ENCODE measurements around the gene SPAG16.

The SPAG16 gene

GRCh38 chr2:214265991-214266489 is 981.8 kb downstream of the SPAG16 start:
- no peak for DNase-seq (ENCODE audit: low spot score)

- no peak for DNase-seq (ENCODE audit: low spot score)
These were observed 993.6 kb downstream of the SPAG16 start for GRCh38 chr2:214277880-214278279.

- DNase-seq (ENCODE audit: low spot score), result no peak
These were observed 1001.7 kb downstream of the SPAG16 start for GRCh38 chr2:214286011-214286410.

- no peak for DNase-seq (ENCODE audit: low spot score)
These were observed 1009.3 kb downstream of the SPAG16 start for GRCh38 chr2:214293593-214293992.

GRCh38 chr2:214294426-214294825 is 1010.2 kb downstream of the SPAG16 start:
- no peak for DNase-seq (ENCODE audit: low spot score)

- no peak for DNase-seq (ENCODE audit: low spot score)
These were observed 1013.2 kb downstream of the SPAG16 start for GRCh38 chr2:214297423-214297822.

GRCh38 chr2:214310319-214310718 is 1026.1 kb downstream of the SPAG16 start:
- DNase-seq (ENCODE audit: low spot score), result no peak

GRCh38 chr2:214311031-214311533 is 1026.8 kb downstream of the SPAG16 start:
- DNase-seq (ENCODE audit: low spot score), result no peak

GRCh38 chr2:214311931-214312749 is 1027.9 kb downstream of the SPAG16 start:
- no peak for DNase-seq (ENCODE audit: low spot score)

GRCh38 chr2:214315324-214315723 is 1031.1 kb downstream of the SPAG16 start:
- DNase-seq (ENCODE audit: low spot score), result no peak

- no peak for DNase-seq (ENCODE audit: low spot score)
These were observed 1035.9 kb downstream of the SPAG16 start for GRCh38 chr2:214320211-214320610.

- DNase-seq (ENCODE audit: low spot score), result no peak
These were observed 1038.4 kb downstream of the SPAG16 start for GRCh38 chr2:214322662-214323061.

GRCh38 chr2:214325404-214325803 is 1041.1 kb downstream of the SPAG16 start:
- no peak for DNase-seq (ENCODE audit: low spot score)

GRCh38 chr2:214328941-214329340 is 1044.7 kb downstream of the SPAG16 start:
- DNase-seq (ENCODE audit: low spot score), result no peak

GRCh38 chr2:214341646-214342045 is 1057.4 kb downstream of the SPAG16 start:
- DNase-seq (ENCODE audit: low spot score), result no peak

GRCh38 chr2:214358506-214358905 is 1074.2 kb downstream of the SPAG16 start:
- DNase-seq (ENCODE audit: low spot score), result no peak

- DNase-seq (ENCODE audit: low spot score), result no peak
These were observed 1076.9 kb downstream of the SPAG16 start for GRCh38 chr2:214361116-214361515.

- DNase-seq (ENCODE audit: low spot score), result no peak
These were observed 1081.3 kb downstream of the SPAG16 start for GRCh38 chr2:214365549-214365948.

- DNase-seq (ENCODE audit: low spot score), result no peak
These were observed 1082.9 kb downstream of the SPAG16 start for GRCh38 chr2:214367171-214367570.

GRCh38 chr2:214376618-214377285 is 1092.5 kb downstream of the SPAG16 start:
- no peak for DNase-seq (ENCODE audit: low spot score)

GRCh38 chr2:214377286-214377624 is 1093.0 kb downstream of the SPAG16 start:
- no peak for DNase-seq (ENCODE audit: low spot score)

- no peak for DNase-seq (ENCODE audit: low spot score)
These were observed 1094.3 kb downstream of the SPAG16 start for GRCh38 chr2:214378455-214379103.

- no peak for DNase-seq (ENCODE audit: low spot score)
These were observed 1095.0 kb downstream of the SPAG16 start for GRCh38 chr2:214379227-214379626.

Measured in RKO (cell line).